H1 (cell line): ENCODE data around the gene PRDM1. TPM values are rescaled to one million over a fixed set of nuclear protein-coding genes. Genes with fewer than 3 reads are reported as not detected.

ENCODE experiments used
- FOSL1 ChIP-seq: IDR thresholded peaks from 2 replicates; pipeline ENCODE4 v1.6.1; 2011; ENCODE audit warnings: mild to moderate bottlenecking, low read depth, low read length, moderate library complexity; ENCODE audit not compliant: insufficient read depth
- RXRA ChIP-seq: IDR thresholded peaks from 2 replicates; pipeline ENCODE4 v1.6.1; 2011; ENCODE audit warnings: low read depth, mild to moderate bottlenecking, low read length, moderate library complexity; ENCODE audit not compliant: insufficient read depth
- polyA plus RNA-seq, 7 experiments: library from polyadenylated mRNA; depleted of rRNA in 3 of 7; stranded (reverse) in 5 of 7; unstranded in 2 of 7; fragments of >200 nt in 5 of 7; fragments of 200-250 nt in 2 of 7; gene quantifications; 1 replicate in 5 of 7; 2 replicates in 1 of 7; 4 replicates in 1 of 7; pipeline versions ENCODE4 v1.2.1 to v1.2.3, GENCODE V29; 2011 to 2013; ENCODE audit warnings: missing spikeins in 2 of 7, mixed read lengths in 2 of 7
- total RNA-seq: library from RNA; stranded (reverse); fragmentation: NEBNext Ultra II Directional; extraction: Animal tissue kit (Norgen Biotek cat#: 25700); gene quantifications from 2 replicates; pipeline ENCODE4 v1.2.1, GENCODE V29; 2021
- TF ChIP-seq, protein P1 (sequence below): fragments of 300-600 bp; sonication (generic); IDR thresholded peaks from 2 replicates; pipeline ENCODE4 v1.7.1; 2012; ENCODE audit warnings: low read length, moderate library complexity, mild to moderate bottlenecking, inconsistent platforms; ENCODE audit not compliant: insufficient replicate concordance
- TF ChIP-seq, protein P2 (sequence below), 3 experiments: IDR thresholded peaks; 1 replicate in 2 of 3; 2 replicates in 1 of 3; pipeline versions ENCODE4 v1.5.1 to v1.6.1; 2011; ENCODE audit warnings: low read length in 3 of 3, mild to moderate bottlenecking in 3 of 3, inconsistent platforms in 2 of 3, low read depth in 1 of 3, moderate library complexity in 1 of 3; ENCODE audit not compliant: insufficient read depth in 1 of 3; ENCODE audit errors: control extremely low read depth in 1 of 3

PRDM1 gene
- total and polyA plus RNA-seq, 2 of the 8 experiments (the other 6 are each of a cell fraction or from before 2014, with no cell fraction given) = 0.21 to 0.74 TPM

DNA sequence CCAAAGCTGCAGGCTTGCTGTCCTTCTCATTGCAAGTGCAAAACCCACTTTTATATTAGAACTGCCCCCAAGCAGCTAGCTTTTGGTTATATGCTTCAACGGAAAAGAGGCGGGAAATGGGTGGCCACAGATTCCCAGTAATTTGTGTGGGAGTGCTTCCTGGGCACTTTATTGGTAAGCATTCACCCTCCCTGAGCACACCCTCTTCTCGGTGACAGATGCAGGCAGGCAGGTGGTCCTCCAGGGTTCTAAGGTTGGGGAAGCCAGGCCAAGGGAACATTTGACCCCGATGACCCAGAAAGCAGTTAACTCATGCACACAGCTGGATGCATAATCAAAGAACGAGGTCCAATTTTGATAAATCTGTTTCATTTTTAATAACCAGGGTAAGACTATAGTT, 29.1 kb downstream of the PRDM1 start (continued):
- TF ChIP-seq, protein P1, sequence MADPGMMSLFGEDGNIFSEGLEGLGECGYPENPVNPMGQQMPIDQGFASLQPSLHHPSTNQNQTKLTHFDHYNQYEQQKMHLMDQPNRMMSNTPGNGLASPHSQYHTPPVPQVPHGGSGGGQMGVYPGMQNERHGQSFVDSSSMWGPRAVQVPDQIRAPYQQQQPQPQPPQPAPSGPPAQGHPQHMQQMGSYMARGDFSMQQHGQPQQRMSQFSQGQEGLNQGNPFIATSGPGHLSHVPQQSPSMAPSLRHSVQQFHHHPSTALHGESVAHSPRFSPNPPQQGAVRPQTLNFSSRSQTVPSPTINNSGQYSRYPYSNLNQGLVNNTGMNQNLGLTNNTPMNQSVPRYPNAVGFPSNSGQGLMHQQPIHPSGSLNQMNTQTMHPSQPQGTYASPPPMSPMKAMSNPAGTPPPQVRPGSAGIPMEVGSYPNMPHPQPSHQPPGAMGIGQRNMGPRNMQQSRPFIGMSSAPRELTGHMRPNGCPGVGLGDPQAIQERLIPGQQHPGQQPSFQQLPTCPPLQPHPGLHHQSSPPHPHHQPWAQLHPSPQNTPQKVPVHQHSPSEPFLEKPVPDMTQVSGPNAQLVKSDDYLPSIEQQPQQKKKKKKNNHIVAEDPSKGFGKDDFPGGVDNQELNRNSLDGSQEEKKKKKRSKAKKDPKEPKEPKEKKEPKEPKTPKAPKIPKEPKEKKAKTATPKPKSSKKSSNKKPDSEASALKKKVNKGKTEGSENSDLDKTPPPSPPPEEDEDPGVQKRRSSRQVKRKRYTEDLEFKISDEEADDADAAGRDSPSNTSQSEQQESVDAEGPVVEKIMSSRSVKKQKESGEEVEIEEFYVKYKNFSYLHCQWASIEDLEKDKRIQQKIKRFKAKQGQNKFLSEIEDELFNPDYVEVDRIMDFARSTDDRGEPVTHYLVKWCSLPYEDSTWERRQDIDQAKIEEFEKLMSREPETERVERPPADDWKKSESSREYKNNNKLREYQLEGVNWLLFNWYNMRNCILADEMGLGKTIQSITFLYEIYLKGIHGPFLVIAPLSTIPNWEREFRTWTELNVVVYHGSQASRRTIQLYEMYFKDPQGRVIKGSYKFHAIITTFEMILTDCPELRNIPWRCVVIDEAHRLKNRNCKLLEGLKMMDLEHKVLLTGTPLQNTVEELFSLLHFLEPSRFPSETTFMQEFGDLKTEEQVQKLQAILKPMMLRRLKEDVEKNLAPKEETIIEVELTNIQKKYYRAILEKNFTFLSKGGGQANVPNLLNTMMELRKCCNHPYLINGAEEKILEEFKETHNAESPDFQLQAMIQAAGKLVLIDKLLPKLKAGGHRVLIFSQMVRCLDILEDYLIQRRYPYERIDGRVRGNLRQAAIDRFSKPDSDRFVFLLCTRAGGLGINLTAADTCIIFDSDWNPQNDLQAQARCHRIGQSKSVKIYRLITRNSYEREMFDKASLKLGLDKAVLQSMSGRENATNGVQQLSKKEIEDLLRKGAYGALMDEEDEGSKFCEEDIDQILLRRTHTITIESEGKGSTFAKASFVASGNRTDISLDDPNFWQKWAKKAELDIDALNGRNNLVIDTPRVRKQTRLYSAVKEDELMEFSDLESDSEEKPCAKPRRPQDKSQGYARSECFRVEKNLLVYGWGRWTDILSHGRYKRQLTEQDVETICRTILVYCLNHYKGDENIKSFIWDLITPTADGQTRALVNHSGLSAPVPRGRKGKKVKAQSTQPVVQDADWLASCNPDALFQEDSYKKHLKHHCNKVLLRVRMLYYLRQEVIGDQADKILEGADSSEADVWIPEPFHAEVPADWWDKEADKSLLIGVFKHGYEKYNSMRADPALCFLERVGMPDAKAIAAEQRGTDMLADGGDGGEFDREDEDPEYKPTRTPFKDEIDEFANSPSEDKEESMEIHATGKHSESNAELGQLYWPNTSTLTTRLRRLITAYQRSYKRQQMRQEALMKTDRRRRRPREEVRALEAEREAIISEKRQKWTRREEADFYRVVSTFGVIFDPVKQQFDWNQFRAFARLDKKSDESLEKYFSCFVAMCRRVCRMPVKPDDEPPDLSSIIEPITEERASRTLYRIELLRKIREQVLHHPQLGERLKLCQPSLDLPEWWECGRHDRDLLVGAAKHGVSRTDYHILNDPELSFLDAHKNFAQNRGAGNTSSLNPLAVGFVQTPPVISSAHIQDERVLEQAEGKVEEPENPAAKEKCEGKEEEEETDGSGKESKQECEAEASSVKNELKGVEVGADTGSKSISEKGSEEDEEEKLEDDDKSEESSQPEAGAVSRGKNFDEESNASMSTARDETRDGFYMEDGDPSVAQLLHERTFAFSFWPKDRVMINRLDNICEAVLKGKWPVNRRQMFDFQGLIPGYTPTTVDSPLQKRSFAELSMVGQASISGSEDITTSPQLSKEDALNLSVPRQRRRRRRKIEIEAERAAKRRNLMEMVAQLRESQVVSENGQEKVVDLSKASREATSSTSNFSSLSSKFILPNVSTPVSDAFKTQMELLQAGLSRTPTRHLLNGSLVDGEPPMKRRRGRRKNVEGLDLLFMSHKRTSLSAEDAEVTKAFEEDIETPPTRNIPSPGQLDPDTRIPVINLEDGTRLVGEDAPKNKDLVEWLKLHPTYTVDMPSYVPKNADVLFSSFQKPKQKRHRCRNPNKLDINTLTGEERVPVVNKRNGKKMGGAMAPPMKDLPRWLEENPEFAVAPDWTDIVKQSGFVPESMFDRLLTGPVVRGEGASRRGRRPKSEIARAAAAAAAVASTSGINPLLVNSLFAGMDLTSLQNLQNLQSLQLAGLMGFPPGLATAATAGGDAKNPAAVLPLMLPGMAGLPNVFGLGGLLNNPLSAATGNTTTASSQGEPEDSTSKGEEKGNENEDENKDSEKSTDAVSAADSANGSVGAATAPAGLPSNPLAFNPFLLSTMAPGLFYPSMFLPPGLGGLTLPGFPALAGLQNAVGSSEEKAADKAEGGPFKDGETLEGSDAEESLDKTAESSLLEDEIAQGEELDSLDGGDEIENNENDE = no peak
- TF ChIP-seq FOSL1 (no peak), RXRA (no peak)
- TF ChIP-seq, protein P2, sequence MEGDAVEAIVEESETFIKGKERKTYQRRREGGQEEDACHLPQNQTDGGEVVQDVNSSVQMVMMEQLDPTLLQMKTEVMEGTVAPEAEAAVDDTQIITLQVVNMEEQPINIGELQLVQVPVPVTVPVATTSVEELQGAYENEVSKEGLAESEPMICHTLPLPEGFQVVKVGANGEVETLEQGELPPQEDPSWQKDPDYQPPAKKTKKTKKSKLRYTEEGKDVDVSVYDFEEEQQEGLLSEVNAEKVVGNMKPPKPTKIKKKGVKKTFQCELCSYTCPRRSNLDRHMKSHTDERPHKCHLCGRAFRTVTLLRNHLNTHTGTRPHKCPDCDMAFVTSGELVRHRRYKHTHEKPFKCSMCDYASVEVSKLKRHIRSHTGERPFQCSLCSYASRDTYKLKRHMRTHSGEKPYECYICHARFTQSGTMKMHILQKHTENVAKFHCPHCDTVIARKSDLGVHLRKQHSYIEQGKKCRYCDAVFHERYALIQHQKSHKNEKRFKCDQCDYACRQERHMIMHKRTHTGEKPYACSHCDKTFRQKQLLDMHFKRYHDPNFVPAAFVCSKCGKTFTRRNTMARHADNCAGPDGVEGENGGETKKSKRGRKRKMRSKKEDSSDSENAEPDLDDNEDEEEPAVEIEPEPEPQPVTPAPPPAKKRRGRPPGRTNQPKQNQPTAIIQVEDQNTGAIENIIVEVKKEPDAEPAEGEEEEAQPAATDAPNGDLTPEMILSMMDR (IDR thresholded peaks at IDR 0.05; ENCODE audit: control extremely low read depth in 1 of 3, insufficient read depth in 1 of 3, low read depth in 1 of 3, low read length in 3 of 3) = no peak
